GM19372 (cell line): ENCODE data around the gene CLIC3.
"Not testable (repeated sequence)": the region's sequence is repeated elsewhere in the genome, so short reads cannot be mapped to it uniquely, and the experiment has no call there.

ENCODE experiments used
- ATAC-seq: cut with Tn5 transposase; IDR thresholded peaks from one replicate; pipeline ENCODE4 v1.9.1; 2021; ENCODE audit warnings: mild to moderate bottlenecking, low read depth, moderate library complexity; ENCODE audit not compliant: unreplicated experiment

Gene CLIC3, protein sequence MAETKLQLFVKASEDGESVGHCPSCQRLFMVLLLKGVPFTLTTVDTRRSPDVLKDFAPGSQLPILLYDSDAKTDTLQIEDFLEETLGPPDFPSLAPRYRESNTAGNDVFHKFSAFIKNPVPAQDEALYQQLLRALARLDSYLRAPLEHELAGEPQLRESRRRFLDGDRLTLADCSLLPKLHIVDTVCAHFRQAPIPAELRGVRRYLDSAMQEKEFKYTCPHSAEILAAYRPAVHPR

DNA sequence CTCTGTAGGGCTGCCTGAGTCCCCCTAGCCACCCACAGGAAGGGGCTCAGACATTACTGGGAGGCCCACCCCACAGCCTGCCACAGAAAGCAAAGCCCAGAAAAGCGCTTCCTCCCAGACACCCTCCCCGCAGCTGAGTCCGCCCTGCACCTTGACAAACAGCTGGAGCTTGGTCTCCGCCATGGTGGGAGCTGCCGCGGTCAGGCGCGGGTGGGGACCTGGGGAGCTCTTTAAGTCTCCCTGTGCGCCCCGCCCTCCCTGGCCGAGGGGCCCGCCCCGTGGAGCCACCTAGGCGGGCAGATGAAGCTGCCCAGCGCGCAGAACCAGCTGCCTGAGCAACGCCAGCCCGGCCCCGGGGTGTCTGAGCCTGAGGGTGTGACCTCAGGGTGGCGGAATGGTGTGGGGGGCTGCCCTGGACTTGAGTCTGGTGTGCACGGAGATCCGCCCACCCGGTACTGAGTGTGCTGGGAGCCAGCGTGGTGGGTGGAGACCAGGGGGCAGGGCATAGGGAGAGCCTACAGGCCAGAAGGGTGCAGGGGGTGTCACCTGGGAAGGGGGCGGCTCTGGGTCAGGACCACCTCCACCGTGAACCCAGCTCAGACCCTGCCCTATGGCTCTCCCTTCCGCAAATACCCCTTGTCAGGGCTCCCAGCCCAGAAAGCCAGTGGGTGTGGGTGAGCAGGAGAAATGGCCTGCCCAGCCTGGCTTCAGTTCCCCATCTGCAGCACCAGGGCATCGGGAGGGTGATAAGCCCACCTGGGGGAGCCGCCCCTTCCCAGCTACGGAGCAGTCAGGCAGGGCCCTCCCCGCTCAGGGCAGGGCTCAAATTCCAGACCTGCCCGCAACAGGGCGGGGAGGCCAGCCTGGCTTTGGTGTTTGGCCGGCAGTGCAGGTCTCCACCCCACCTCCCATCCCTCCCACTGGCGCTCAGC lies at the start of gene CLIC3:
CLIC3 (minus strand) TSS at position 208 of the 932 bp plus-strand sequence; CDS start at position 183, 25 bp downstream.
- no peak for ATAC-seq

DNA sequence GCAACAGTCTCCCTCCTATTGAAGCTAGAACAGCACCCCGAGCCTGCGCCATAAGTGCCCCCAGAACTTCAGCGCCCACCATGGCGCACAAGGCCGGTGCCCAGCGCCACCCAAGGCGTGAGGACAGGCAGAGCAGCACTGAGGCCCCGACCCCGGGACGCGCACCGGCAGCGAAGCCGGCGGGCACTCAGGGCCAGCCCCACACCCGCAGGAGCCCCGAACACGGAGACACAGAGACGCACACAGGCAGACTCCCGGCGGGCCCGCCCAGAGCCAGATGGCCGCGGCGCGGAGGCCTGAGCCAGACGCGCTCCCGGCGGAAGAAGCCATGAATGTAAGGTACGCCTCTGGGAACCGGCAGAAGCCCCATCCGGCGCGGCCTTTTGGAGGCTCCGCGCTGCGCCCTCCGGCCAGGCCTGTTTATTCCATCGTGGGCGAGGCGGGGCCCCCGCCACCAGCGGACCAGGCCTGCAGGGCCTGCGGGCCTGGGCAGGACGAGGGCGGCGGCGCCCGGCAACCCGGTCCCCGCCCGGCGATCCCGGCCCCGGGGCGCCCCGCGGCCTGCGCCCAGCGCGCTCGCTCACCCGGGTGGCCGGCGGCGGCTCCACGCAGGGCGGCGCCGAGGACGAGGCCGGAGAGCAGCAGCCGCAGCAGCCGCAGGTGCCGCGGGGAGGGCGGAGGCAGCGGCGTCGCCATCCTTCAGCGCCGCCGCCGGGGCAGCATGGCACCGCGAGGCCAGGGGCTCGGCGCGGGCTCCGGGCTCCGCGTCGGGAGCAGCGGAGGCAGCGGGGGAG lies 49.1 kb upstream of the CLIC3 start:
- no peak for ATAC-seq

DNA sequence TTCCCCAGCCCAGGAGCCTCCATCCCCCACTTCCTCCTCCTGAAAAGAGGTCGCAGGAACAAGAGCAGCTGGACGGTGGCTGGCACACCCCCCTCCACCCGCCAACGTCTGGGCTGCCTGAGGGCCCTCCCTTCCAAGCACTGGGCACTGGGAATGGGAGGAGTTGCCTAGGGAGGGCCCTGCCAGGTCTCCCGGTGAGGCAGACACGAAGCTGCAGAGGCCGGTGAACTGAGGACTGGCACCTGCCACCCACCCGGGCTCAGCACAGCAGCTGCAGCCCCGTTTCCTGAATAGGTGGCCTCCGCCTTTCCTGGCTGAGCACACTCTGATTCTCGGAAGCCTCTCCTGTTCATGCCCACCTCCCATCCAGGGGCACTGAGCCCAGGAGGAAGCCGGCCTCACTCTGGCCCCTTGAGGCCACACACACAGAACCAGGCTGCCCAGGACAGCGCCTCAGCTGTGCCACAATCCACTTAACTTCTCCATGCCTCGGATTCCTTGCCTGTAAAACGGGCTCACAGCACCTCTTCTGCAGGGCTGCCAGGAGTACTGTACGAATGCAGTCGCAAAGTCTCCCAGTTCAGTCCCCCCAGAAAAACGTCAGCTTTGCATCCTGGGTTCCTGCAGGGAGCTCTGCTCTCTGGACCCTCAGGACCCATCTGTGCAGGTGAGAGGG lies 48.3 kb upstream of the CLIC3 start:
- no peak for ATAC-seq

DNA sequence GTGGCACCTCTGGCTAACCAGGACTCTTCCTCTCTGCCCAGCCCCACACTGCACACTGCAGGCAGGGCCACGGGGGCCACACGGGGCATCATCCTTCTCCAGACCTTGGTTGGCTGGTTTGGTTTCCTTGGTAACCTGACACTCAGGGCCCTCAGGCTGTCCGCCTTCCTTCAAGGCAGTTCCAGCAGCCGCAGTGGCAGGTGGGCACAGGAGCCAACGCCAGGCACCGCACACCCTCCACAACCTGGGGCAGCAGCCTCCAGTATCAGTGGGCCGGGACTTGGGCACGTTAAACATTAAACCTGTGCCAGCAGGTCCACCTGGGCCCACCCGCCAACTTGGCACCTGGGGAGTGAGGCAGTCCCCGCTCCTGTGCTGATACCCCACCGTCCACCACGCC lies 47.7 kb upstream of the CLIC3 start:
- ATAC-seq, result no peak

DNA sequence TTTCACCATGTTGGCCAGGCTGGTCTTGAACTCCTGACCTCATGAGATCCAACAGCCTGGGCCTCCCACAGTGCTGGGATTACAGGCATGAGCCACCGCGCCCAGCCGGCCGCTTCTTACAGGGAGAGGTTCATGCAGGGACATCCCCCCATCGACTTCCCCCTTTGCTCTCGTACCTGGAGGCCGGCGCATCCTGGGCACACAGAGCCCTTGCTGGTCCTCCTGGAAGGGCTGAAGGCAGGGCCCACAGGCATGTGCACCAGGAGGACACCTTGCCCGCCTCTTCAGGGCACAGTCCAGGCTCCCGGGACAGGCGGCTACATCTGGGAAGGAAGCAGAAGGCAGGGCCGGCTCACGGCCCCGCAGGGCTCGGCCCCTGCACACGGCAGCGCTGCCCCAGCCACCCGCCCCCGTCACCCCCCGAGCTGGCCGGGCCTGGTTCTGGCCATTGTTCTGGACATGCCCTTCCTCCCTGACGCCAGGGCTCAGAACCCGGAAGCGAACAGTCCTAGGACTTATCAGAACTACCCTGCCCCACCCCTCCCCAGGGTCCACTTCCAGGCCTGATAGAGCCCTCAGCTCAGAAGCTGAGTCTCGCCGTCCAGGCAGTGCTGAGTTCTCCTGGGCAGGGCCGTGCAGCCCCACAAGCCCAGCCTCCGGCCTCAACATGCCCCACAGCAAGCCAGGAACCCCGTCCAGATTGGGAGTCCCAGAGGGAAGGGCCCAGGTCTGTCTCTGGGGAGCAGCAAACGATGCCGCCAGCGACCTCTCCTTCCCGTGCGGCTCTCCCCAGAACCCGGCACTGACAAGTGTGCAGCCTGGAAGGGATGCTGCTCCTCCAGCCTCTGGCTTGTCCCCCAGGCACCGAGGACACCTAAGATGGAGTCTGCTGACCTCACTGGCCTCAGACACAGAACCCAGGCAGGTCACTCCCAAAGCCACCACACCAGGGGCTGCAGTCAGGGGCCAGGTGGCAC lies 46.7 kb upstream of the CLIC3 start:
- no peak for ATAC-seq

DNA sequence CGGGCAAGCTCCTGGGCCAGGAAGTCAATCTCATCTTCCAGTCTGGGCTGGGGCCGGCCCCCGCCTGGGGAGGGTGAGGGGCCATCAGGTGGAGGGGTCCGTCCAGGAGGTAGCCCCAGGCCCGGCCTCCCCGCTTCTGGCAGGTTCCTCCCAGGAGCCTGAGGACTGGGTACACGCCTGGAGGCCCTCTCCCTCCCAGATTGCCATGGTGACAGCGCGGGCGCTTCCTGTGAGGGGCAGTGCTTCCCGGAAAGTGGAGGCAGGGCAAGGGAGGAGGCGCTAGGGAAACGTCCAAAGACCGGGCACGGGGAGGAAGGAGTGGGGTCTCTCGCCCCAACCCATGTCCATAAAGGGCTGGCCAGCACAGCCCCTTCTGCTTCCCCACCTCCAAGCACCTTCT lies 44.8 kb upstream of the CLIC3 start:
- ATAC-seq, result no peak

DNA sequence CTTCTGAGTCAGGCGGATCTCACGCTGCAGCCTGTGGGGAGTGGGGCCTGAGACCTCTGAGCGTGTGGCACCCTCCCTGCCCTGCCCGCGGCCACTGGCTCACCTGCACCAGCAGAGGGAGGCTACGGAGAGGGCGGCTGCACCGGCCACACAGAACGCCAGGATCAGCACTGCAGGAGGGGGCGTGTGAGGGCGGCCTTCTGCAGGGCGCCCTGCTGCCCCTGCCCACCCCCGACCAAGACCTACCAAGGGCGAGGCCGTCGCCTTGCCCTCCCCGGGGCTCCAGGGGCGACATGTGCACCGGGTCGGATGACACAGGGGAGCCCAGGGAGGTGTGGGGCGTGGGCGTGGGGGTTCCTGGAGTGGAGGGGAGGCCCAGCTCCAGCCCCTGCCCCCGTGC lies 44.2 kb upstream of the CLIC3 start:
- ATAC-seq, result no peak

DNA sequence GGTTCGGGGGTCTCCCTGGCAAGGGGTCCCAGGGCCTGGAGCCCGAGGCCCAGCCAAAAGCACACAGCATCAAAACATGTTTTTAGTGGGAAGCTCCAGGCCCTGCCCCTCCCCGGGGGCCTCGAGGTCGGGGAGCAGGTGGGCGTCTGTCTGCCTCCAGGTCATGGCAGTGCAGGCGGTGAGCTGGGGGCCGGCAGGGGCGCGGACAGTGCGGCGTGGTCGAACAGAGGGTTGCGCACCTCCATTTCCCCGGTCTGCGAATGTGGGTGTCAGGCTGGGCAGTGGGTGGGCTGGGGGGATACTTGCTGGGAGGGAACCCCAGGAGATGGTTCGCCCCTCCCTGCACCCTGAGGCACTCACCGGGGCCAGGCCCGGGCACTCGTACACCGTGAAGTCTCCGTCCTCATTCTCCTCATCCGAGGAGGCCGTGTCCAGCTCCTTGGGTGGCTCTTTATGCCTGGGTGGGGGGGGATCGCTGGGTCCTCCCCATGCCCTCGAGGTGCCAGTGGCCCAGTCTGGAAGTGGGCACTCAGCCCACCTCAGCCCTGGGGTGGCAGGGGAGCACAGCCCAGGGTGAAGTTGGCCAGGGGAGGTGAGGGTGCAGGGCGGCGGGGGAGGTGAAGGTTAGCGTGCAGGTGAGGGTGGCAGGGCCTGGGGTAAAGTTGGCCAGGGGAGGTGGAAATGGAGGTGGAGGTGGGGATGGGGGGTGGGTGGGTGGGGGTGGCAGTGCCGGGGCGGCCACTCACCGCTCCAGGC lies 43.4 kb upstream of the CLIC3 start:
- ATAC-seq, result no peak

DNA sequence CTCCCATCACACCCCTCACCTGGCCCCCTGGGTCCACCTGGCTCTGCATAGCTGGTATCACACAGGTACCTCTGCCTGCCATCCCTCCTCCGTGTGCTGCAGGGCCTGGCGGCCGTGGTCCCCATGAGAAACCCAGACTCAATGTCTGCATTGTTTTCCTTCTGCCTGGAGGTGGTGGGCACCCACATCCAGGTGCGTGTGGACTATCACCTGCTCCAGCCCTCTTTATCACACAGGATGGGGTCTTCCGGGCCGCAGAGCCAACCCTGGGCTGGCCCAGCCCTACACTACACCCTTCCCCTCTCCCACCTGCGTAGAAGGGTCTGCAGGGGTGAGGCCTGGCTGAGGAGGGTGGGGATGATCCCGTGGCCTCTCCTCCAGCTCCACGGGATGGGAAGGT lies 42.5 kb upstream of the CLIC3 start:
- no peak for ATAC-seq

DNA sequence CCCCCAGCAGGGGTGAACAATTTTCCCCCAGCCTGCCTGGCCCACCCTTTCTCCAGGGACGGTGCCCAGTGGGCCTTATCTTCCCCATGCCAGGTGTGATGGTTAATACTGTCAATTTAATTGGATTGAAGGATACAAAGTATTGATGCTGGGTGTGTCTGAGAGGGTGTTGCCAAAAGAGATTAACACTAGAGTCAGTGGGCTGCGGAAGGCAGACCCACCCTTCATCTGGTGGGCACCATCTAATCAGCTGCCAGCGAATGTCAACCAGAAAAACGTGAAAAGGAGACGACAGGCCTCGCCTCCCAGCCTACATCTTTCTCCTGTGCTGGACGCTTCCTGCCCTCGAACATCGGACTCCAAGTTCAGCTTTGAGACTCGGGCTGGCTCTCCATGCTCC lies 41.1 kb upstream of the CLIC3 start:
- no peak for ATAC-seq

DNA sequence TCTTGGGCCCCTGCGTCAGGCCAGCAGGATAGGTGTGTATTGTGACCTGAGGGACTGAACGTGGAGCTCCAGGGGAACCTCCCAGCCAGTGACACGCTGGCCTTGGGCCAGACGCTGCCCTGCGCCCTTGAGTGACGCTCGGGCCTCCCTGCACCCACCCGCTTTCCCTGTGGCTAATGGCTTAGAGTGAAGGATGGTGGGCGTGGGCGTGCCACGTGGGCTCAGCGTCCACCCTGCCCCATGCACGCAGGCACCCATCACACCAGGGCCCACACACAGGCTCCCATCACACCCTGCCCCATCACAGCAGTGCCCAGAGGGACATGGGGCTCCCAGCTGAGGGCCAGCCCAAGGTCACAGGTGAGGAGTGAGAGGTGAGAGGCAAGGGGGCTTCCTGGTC lies 40.7 kb upstream of the CLIC3 start:
- no peak for ATAC-seq

DNA sequence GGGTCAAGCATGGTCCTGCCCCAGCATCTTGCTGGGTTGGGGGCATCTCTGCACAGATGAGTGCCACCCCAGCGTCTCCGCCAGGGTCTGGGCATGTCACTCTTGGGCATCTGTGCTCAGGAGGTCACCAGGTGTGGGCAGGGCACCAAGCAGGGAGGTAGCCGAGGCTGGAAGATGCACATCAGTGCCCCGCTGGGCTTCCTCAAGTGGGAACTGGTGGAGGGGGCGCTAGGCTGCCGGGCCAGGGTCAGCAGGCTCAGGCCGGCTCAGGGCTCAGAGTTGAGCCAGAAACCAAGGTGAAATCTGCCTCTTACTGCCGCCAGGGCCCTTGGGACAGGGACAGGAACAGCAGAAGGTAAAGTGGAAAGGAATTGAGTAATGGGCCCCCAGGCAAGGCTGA lies 39.6 kb upstream of the CLIC3 start:
- no peak for ATAC-seq

DNA sequence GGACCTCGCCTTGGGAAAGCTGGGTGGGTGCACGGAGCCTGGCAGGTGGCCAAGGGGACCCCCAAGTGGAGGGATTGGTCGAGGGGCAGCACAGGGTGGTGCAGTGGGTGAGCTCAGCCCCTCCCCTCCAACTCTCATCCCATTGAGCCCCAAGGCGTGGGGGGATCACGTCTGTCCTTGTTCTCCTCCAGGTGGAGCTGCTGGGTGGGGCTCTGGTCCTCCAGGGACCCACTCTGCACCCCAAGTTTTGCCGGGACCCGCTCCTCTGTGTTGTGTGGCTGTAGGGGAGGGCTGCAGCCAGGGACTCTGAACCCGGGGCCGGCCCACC lies 39.1 kb upstream of the CLIC3 start:
- no peak for ATAC-seq

DNA sequence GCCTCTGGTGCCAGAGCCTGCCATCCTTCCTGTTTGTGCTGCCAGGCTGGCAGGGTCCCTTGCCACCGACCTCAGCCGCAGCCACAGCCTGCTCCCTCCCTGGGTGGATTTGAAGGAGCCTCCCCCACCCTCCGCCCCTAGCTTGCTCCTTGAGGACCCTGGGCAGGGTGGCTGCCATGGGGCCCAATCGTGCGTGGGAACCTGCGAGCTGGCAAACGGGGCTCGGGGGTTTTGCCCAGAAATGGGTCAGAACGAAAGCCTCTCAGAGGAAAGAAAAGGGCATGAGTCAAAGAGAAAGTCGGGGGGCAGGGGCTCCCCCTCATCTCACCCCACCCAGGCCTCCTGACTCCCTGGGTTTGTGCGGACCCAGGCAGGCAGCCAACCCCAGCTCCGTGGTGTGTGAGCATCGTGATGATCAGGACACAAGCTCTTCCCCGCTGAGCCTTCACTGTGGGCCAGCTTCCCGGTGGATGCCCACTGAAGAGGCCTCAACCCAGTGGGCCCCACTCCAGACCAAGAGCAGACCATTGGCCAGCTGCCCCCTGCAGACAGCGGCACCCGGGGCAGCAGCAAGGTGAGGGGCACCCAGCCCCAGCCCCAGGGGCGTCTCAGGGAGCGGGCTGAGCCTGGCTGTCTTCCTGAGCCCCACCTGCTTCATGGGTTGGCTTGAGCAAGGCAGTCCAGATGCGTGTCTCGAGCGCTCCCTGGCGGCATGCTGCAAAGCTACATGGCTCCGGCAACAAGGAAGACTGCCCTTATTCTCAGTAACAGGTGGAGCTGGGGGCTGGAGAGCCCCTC lies 38.5 kb upstream of the CLIC3 start:
- no peak for ATAC-seq

DNA sequence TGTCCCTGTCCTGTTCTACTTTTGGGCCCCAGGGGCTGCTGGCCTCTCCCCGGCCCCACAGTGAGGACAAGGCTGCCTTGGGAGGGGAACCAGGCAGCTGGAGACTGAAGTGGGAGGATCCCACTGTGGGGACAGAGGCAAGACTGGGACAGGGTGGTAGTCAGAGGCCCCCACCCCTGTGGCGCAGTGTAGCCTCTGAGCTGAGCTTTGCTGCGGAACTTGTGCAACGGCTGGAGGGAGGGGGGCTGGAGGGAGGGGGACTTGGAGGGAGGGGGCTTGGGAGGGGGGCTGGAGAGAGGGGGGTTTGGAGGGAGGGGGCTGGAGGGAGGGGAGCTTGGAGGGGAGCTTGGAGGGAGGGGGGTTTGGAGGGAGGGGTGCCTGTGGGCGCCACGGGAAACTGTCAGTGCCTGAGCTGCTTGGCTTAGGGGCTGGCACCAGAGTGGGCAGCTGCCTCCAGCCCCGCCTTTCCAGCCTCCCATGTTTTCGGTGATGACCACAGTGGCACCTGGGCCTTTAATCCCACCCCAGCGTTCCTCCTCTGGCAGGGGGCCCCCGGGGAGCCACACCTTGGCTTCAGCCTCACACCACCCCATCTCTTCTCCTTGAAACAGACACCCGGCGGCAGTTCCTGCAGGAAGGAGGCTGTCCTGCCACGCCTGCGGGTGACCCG lies 37.8 kb upstream of the CLIC3 start:
- no peak for ATAC-seq

DNA sequence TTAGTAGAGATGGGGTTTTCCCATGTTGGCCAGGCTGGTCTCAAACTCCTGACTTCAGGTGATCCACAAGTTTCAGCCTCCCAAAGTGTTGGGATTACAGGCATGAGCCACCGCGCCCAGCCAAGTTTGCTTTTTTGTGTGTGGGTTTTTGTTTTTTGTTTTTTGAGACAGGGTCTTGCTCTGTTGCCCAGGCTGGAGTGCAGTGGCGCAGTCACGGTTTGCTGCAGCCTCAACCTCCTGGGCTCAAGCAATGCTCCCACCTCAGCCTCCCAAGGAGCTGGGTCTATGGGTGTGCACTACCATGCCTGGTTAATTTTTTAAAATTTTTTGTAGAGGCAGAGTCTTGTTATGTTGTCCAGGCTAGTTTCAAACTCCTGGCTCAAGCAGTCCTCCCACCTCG lies 37.1 kb upstream of the CLIC3 start:
- not testable (repeated sequence) for ATAC-seq

DNA sequence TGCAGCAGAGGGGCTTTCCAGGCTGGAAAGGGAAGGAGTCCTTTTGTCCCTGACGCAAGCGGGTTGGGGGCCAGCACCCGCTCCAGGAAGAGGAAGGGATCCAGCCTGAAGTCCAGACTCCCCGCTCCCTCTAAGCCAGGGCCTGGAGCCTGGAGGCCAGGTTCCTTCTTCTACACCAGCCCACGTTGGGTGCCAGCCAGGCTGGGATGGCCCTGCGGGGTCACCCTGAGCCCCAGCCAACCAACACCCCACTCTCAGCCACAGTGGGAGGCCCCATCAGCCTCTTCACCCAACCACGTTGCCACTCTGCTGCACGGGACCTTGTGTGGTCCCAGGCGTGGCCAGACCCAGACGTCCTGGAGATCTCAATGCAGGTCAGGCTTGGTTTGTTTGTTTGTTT lies 36.5 kb upstream of the CLIC3 start:
- no peak for ATAC-seq
